Measurements from ENCODE around the gene LAMC3.

GRCh38 chr9:131068076-131068816 is 59.3 kb downstream of the LAMC3 start:
- TF ChIP-seq, protein P1, sequence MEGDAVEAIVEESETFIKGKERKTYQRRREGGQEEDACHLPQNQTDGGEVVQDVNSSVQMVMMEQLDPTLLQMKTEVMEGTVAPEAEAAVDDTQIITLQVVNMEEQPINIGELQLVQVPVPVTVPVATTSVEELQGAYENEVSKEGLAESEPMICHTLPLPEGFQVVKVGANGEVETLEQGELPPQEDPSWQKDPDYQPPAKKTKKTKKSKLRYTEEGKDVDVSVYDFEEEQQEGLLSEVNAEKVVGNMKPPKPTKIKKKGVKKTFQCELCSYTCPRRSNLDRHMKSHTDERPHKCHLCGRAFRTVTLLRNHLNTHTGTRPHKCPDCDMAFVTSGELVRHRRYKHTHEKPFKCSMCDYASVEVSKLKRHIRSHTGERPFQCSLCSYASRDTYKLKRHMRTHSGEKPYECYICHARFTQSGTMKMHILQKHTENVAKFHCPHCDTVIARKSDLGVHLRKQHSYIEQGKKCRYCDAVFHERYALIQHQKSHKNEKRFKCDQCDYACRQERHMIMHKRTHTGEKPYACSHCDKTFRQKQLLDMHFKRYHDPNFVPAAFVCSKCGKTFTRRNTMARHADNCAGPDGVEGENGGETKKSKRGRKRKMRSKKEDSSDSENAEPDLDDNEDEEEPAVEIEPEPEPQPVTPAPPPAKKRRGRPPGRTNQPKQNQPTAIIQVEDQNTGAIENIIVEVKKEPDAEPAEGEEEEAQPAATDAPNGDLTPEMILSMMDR (conservative IDR thresholded peaks at IDR 0.05; ENCODE audit: low read depth, low read length): no peak
- no peak for TF ChIP-seq EZH2phosphoT487 (IDR thresholded peaks at IDR 0.05; ENCODE audit: borderline replicate concordance, low read length)
